GM04504 (cell line): Measurements from ENCODE around the gene TSPO.

Experiments
- DNase-seq: peaks from one replicate; pipeline ENCODE4 v3.0.0-alpha.2; 2012; ENCODE audit warnings: low read depth

The TSPO gene

DNA sequence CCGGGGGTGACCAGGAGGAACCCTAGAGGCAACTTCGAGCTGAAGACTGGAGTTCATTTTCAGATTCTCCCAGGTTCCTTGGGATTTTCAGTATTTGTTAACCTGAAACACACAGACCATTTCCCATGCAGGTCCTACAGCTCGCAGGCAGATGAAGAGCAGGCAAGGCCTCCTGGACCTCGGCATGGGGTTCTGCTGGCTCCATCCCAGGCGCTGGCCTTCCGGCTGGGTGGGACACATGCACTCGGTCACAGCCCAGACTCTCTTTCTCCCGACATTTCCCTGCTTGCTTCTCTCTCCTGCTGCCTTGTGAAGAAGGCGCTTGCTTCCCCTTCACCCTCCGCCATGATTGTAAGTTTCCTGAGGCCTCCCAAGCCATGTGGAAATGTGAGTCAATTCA is 51.0 kb downstream of the TSPO start:
- DNase-seq: no peak

DNA sequence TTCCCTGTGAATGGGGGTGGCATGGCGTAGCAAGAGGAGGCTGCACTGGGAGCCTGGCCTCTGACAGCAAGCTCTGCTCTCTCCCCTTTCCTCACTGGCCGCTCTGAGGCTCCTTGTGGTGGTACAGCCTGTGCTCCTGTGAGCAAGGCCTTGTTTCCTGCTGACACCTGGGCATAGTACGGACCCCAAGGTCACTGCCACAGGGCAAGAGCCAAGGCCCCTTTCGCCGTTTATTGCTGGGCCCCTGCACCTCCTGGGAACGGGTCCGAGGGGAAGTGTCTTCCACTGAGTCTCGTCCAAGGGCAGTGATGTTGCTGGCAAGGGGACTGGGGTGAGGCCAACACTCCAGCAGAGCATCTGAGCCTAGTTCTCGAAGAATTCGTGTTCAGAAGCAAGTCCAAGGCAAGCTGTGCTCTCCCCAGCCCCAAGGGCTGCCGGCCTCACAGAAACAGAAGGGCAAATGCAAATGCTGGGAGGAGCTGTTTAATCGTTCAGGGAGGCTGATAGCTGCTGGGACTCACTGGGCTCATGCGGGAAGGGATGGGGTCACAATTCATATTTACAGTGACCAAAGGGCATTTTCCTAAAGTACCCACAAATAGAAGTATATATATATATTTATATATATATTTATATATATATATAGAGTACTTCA is 51.5 kb downstream of the TSPO start:
- no peak for DNase-seq

DNA sequence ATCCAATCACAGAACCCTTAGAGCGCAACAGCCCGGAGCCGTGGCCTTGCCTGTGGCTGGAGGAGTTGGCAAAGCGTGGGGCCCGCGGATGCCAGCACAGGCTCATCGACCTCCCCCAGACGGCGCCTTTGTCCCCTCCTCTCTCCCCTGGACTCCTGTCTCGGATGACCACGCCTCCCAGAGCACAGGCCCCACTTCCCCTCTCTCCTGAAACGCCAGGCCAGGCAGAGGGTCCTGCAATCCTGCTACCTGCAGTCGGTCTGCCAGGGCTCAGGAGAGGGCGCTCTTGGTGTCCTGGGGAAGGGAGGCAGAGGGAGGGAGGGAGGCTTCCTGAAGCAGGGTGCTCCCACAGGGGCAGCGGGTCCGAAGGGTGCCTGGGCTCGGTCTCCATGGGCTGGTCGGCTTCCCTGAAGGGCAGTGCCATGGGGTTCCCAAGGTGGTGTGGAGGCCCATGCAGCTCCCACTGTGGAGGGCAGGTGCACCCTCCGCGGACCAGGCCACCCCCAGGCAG is 52.2 kb downstream of the TSPO start:
- DNase-seq: no peak

GRCh38 chr22:43205261-43205691 is 53.9 kb downstream of the TSPO start:
- no peak for DNase-seq

DNA sequence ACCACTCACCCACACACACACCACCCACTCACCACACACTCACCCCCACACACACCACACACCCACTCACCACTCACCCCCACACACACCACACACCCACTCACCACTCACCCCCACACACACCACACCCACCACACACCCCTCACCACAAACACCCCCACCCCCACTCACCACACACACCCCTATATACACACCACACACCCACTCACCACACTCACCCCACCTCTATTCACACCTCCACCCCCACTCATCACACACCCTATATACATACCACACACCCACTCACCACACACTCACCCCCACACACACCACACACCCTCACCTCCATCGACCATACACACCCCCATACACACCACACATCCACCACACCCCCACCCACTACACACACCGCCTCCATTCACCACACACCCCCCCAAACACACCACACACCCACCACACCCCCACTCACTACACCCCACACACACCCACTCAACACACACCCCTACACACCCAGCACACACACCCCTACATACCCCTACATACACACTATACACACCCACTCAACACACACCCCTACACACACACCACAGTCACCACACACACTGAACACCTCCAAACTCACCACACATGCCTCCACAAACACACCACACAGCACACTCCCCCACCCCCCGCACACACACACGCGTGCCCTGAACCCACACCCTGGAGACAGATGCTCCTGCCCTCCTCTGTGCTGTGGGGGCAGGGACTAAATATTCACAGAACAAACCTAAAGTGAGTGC is 54.6 kb downstream of the TSPO start:
- no peak for DNase-seq

GRCh38 chr22:43206509-43207161 is 55.3 kb downstream of the TSPO start:
- no peak for DNase-seq

- DNase-seq: no peak
Measured at GRCh38 chr22:43207386-43207785, 56.0 kb downstream of the TSPO start.

GRCh38 chr22:43207849-43208702 is 56.7 kb downstream of the TSPO start:
- no peak for DNase-seq

DNA sequence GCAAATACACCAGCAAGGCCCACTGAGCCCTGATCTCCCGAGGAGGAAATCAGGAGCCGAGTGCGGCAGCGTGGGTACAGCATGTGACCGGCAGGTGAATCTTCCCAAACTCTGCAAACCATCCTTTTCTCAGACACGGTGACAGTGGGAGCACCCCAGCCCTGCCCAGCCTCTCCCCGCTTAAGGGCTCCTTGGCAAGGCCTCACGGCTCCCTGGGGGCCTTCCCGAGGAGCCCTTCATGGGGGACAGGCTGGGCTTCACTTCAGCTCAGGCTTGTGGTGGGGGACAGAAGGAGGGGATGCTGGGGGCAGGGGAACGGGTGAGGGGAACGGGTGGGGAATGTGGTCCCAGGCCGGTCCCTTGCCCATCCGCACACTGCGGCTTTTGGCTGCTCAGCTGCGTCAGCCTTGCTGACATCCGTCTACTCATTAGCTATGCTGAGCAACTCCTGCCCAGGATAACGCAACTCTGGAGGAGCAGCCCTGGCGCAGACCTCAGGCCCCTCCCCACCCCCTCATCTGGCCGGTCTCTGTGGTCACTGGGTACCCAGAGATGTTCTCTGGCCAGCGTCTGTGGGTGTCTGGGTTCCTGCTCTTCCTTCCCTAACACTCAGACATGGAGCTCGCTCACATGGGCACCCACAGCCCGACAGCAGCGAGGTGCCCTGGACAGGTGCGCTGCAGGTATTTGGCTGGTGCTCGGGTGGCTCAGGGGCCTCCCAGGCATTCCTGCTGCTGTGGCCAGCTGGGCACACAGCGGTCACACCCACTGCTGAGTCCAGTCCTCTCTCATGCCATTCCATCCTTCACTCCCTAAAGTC is 57.6 kb downstream of the TSPO start:
- DNase-seq: no peak

- no peak for DNase-seq
Measured at GRCh38 chr22:43209523-43209890, 58.1 kb downstream of the TSPO start.

GRCh38 chr22:43209971-43210370 is 58.6 kb downstream of the TSPO start:
- DNase-seq: no peak

GRCh38 chr22:43210631-43211515 is 59.5 kb downstream of the TSPO start:
- no peak for DNase-seq

DNA sequence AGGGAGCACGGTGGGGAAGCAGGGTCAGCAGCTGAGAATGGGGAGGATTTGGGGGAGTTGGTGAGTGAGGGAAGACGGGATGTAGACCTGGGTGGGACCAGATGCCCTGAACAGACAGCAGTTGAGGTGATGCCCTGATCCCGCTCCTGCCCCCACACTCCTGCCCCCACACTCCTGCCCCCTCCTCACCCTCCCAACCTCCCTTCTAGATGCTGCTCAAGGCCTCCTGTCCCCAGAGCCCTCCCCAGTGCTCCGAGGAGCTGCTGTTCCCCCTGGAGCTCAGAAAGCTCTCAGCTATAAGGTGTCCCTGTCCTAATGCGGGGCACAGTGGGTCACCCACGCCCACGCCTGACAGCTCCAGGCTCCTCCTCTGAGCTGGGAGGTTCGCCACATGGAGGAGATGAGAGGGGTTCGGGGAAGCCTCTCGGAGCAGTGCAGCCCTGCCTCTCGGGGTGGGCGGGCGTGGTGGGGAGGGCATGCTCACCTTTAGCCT is 60.6 kb downstream of the TSPO start:
- DNase-seq: no peak

GRCh38 chr22:43212434-43212952 is 61.1 kb downstream of the TSPO start:
- no peak for DNase-seq
